HEK293T (cell line): ENCODE results near the gene NKG7.

Source experiments
- CTBP1 ChIP-seq: fragments of 450-650 bp; IDR thresholded peaks from 2 replicates; pipeline ENCODE4 v1.6.1; 2016; ENCODE audit warnings: borderline replicate concordance
- HDGF ChIP-seq: fragments of 450-650 bp; IDR thresholded peaks from 2 replicates; pipeline ENCODE4 v1.6.1; 2017; ENCODE audit warnings: antibody characterized with exemption, borderline replicate concordance
- SP1 ChIP-seq: fragments of 450-650 bp; IDR thresholded peaks from 2 replicates; pipeline ENCODE4 v1.6.1; 2017
- SUZ12 ChIP-seq: fragments of 450-650 bp; IDR thresholded peaks from 2 replicates; pipeline ENCODE4 v1.6.1; 2016; ENCODE audit warnings: mild to moderate bottlenecking

- no peak for TF ChIP-seq HDGF
- no peak for TF ChIP-seq SP1
- TF ChIP-seq CTBP1 = no peak
- TF ChIP-seq SUZ12 = no peak
These were observed 6.5 kb downstream of the NKG7 start, which contains the start of gene ETFB for GRCh38 chr19:51365965-51366388.
